T-helper 1 cell treated with Interleukin-12 subunit alpha and Interleukin-12 subunit beta and Interleukin-4 antibody, amounts not matched to agents 30 μg/mL and 1 μg/mL, for 36 hours (primary cell): Measurements from ENCODE around the gene SLC44A2.

Experiments used
- H3K27ac Mint-ChIP-seq: one replicate; pipeline ENCODE4 v1.8.0; 2021; ENCODE audit warnings: mild to moderate bottlenecking, mixed read lengths
- H3K27me3 Mint-ChIP-seq: one replicate; pipeline ENCODE4 v1.8.0; 2021; ENCODE audit warnings: low read depth, mixed read lengths
- H3K36me3 Mint-ChIP-seq: one replicate; pipeline ENCODE4 v1.8.0; 2021; ENCODE audit warnings: low read depth, mixed read lengths
- H3K4me1 Mint-ChIP-seq: one replicate; pipeline ENCODE4 v1.8.0; 2021; ENCODE audit warnings: low read depth, mixed read lengths
- H3K4me3 Mint-ChIP-seq: one replicate; pipeline ENCODE4 v1.8.0; 2021; ENCODE audit warnings: mild to moderate bottlenecking, moderate library complexity, mixed read lengths
- H3K9me3 Mint-ChIP-seq: one replicate; pipeline ENCODE4 v1.8.0; 2021; ENCODE audit warnings: mixed read lengths

The SLC44A2 gene

DNA sequence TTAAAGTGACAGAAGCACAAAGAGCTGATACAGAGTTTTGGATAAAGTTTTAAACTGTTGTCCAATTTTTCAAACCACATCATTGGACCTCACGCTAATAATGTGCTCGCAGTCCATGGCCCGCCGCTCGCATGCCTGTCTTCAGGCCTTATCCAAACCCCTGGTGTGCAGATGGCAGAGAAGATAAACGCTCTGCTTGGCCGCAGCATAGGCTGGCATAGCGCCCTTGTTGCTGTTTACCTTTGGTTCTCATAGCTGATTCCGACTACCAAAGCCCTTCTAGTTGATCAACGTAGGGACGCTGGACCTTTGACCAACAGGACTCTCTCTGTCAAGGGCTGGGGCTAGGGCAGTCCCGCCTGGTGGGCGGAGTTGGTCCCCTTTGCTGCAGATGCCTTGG lies 52.4 kb downstream of the SLC44A2 start:
- Mint-ChIP-seq H3K9me3 (no peaks in the 10 kb centered on the region), H3K27me3 (no peaks in the 10 kb centered on the region), H3K36me3 (peaks cover 40% of the 10 kb centered on the region), H3K4me3 (no peak overlapping the region), H3K27ac (no peak overlapping the region), H3K4me1 (peaks cover 1% of the 10 kb centered on the region)

DNA sequence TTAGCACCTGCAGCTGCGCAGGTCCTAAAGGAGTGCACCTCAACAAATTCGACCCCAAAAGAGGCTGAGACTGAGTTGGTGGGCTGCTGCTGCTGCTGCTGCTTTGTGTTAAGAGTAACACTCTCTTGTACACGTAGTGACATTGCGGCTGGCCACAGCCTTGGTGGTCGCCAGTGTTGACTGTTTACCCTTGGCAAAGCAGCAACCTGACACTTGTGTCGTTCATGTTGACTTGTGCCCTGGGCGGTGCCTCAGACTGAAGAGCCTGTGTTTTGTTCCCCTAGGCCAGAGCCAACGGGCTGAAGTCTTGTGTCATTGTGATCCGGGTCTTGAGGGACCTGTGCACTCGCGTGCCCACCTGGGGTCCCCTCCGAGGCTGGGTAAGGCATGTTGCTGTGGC lies 53.5 kb downstream of the SLC44A2 start:
- Mint-ChIP-seq H3K27ac (no peak overlapping the region), H3K4me1 (peaks cover 1% of the 10 kb centered on the region), H3K9me3 (no peaks in the 10 kb centered on the region), H3K36me3 (peaks cover 35% of the 10 kb centered on the region), H3K27me3 (no peaks in the 10 kb centered on the region), H3K4me3 (no peak overlapping the region)

DNA sequence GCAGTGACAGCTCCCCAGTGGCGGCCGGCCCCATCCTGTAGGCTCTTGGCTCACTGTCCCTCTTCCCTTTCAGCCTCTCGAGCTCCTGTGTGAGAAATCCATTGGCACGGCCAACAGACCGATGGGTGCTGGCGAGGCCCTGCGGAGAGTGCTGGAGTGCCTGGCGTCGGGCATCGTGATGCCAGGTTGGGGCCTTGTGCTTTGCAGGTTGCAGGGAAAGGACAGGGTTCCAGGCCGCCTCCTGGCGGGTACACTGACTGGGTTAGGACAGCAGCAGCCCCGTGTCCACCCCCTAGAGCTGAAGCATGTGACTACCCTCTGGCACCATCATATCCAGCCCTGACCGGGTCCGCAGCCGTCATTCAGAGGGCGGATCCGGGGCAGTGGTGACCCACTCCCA lies 54.4 kb downstream of the SLC44A2 start:
- H3K27me3 Mint-ChIP-seq: no peaks in the 10 kb centered on the region
- peaks cover 34% of the 10 kb centered on the region for H3K36me3 Mint-ChIP-seq
- H3K4me3 Mint-ChIP-seq: no peak overlapping the region
- no peaks in the 10 kb centered on the region for H3K9me3 Mint-ChIP-seq
- no peak overlapping the region for H3K27ac Mint-ChIP-seq
- peaks cover 1% of the 10 kb centered on the region for H3K4me1 Mint-ChIP-seq

DNA sequence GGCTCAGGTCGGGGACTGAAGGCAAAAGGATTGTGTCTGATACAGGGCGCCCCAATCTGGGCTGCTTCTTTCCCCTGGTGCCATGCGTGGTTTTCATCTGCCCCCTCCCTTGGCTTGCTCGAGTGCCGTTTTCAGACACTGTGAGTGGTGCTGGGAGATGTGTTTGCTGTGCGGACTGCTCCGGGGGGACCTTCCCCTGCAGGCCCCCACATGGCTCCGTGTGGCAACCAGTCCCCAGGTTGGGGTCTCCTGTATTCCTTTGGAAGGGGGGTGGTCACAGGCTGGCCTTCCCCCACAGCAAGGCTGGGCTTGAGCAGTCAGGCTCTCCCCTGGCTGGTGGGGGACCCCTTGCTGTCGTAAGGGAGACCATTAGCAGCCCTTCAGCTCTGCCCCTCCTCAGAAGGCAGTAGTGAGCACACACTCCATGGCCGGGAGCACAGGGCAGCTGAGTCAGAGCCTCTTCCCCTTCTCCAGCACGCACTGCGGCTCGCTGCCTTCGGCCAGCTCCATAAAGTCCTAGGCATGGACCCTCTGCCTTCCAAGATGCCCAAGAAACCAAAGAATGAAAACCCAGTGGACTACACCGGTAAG lies 55.3 kb downstream of the SLC44A2 start:
- no peak overlapping the region for H3K4me3 Mint-ChIP-seq
- no peak overlapping the region for H3K27ac Mint-ChIP-seq
- peaks cover 28% of the 10 kb centered on the region for H3K36me3 Mint-ChIP-seq
- no peaks in the 10 kb centered on the region for H3K9me3 Mint-ChIP-seq
- H3K27me3 Mint-ChIP-seq: no peaks in the 10 kb centered on the region
- no peaks in the 10 kb centered on the region for H3K4me1 Mint-ChIP-seq

DNA sequence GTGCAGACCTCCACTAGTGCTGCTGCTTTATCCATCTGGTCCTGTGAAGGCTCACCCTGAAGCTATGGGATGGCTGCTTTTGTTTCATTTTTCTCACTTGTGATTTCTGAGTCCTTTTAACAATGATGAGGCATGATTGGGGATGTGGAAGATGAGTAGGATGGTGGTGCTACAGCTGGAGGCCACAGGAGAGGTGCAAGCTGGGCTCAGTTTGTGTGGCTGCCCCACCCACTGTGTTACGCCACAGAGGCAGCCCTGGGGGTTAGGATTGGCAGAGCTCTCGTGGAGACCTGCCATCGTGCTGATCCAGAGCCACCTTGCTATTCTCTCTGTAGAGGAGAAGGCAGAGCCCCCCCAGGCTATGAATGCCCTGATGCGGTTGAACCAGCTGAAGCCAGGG lies 56.3 kb downstream of the SLC44A2 start:
- H3K27me3 Mint-ChIP-seq: no peaks in the 10 kb centered on the region
- no peaks in the 10 kb centered on the region for H3K4me1 Mint-ChIP-seq
- no peaks in the 10 kb centered on the region for H3K9me3 Mint-ChIP-seq
- no peak overlapping the region for H3K27ac Mint-ChIP-seq
- H3K4me3 Mint-ChIP-seq: no peak overlapping the region
- H3K36me3 Mint-ChIP-seq: peaks cover 28% of the 10 kb centered on the region

DNA sequence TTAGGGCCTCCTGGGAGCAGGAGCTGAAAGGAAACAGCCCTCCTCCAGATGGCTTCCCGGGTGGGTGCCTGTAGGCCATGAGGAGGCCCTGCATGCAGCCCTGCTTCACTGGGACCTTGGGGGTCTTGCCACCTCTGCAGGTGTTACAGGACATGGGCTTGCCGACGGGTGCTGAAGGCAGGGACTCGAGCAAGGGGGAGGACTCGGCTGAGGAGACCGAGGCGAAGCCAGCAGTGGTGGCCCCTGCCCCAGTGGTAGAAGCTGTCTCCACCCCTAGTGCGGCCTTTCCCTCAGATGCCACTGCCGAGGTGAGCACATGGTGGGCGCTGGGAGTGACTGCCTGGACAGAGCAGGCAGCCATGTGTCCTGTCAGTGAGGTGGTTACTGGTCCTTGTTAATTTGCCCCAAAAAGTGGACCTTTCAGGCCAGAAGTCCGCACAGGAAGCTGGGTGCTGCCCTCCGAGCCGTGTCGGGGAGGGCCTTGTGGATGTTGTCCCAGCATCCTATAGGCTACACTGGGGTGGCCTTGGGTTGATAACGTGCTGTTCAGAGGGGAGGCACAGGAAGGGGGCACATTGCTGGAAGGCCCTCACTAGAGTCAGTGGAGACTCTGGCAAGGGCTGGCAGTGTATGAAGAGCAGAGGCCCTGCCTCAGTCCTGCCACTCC lies 57.2 kb downstream of the SLC44A2 start:
- Mint-ChIP-seq H3K4me1 (no peaks in the 10 kb centered on the region), H3K4me3 (no peak overlapping the region), H3K27me3 (no peaks in the 10 kb centered on the region), H3K9me3 (no peaks in the 10 kb centered on the region), H3K36me3 (peaks cover 28% of the 10 kb centered on the region), H3K27ac (no peak overlapping the region)

DNA sequence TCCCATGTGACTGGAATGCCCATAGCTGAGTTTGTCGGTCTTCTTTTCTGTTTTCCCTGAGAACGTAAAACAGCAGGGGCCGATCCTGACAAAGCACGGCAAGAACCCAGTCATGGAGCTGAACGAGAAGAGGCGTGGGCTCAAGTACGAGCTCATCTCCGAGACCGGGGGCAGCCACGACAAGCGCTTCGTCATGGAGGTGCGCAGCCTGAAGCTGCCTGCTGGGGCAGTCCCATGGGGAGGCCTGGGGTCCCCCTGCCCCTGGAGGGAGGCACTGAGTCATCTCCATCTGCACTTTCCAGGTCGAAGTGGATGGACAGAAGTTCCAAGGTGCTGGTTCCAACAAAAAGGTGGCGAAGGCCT lies 57.7 kb downstream of the SLC44A2 start:
- Mint-ChIP-seq H3K27me3 (no peaks in the 10 kb centered on the region), H3K36me3 (peaks cover 28% of the 10 kb centered on the region), H3K27ac (no peak overlapping the region), H3K4me3 (no peak overlapping the region), H3K9me3 (no peaks in the 10 kb centered on the region), H3K4me1 (no peaks in the 10 kb centered on the region)

DNA sequence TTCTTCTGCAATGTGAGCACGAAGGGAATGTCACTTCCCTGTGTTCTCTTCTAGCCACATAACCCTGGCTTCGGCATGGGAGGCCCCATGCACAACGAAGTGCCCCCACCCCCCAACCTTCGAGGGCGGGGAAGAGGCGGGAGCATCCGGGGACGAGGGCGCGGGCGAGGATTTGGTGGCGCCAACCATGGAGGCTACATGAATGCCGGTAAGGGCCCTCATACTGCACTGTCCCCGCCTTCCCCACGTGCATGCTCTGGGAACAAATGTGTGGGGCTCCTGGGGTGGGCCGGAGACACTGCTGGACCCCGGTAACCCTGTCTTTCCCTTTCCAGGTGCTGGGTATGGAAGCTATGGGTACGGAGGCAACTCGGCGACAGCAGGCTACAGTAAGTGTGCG lies 58.2 kb downstream of the SLC44A2 start:
- peaks cover 24% of the 10 kb centered on the region for H3K36me3 Mint-ChIP-seq
- no peak overlapping the region for H3K4me3 Mint-ChIP-seq
- H3K4me1 Mint-ChIP-seq: no peaks in the 10 kb centered on the region
- no peak overlapping the region for H3K27ac Mint-ChIP-seq
- H3K9me3 Mint-ChIP-seq: no peaks in the 10 kb centered on the region
- no peaks in the 10 kb centered on the region for H3K27me3 Mint-ChIP-seq

DNA sequence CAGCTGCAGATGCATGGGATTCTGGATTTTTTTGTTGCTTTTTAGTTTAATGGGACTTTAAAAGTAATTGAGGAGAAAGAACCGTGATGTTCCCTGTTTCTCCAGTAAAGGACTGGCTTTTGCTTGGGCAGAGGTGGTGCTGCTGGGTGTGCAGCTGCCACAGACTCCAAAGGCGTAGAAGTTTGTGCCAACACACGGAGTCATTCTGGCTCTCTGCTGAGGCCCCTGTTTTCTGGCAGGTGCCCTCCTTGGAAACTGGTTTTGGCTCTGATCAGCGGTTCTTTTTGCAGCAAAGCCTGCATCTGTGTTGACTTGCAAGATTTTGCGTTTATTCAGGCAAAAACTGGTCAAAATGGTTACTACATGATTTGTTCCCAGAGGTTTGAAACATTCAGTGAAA lies 59.9 kb downstream of the SLC44A2 start:
- Mint-ChIP-seq H3K4me3 (no peak overlapping the region), H3K4me1 (no peaks in the 10 kb centered on the region), H3K27me3 (no peaks in the 10 kb centered on the region), H3K27ac (no peak overlapping the region), H3K36me3 (peaks cover 30% of the 10 kb centered on the region), H3K9me3 (no peaks in the 10 kb centered on the region)

DNA sequence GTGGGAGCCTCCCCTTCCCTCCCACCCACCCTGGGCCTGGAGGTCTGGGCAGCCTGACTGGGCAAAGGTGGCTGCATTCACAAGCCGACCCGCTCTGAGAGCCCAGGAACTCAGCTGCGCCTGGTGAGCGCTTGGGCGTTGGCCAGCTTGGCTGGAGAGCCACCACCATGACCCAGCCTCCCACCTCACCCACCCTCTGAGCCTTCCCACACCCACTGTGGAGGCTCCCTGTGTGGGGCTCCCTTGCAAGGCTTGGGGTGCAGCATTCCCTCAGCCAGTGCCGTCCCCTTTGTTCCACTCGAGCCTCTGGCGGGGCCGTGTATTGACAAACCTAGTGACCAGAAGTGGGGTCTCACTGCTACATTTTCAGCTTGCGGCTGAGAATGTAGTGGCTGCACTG lies 60.8 kb downstream of the SLC44A2 start:
- H3K27ac Mint-ChIP-seq: no peak overlapping the region
- H3K36me3 Mint-ChIP-seq: peaks cover 29% of the 10 kb centered on the region
- H3K27me3 Mint-ChIP-seq: no peaks in the 10 kb centered on the region
- H3K4me1 Mint-ChIP-seq: no peaks in the 10 kb centered on the region
- H3K9me3 Mint-ChIP-seq: no peaks in the 10 kb centered on the region
- H3K4me3 Mint-ChIP-seq: no peak overlapping the region

DNA sequence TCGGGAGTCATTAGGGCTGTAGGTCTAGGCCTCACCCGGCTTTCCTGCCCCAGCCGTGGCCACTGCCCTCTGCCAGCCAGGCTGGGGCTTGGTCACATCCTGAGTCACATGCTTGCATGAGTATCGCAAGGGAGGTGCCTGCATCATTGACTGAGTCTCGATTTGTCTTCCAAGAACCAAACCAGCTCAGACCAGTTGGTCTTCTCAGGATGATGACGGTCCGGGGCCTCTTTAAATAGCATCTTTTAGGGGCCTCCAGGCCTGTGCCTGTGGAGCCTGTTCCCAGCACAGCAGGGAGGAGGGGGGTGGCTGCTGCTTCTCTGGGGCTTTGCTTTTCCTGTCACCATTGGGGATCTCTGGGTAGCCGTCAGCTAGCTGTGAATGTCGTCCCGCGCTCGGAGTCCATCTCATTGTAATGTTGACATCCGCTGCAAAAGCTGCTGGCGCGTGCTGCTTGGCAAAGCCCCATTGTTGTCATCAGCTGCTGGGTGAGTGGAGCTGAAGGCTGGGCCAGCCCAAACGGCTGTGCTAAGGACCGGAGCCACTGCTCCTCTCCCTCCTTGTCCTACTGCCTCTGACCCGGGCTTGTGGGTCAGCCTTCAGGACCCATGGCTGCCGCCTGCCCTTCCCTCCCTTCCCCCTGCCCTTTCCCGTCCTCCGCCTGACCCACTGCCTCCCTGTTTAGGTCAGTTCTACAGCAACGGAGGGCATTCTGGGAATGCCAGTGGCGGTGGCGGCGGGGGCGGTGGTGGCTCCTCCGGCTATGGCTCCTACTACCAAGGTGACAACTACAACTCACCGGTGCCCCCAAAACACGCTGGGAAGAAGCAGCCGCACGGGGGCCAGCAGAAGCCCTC lies 61.5 kb downstream of the SLC44A2 start:
- H3K4me1 Mint-ChIP-seq: no peaks in the 10 kb centered on the region
- H3K27me3 Mint-ChIP-seq: no peaks in the 10 kb centered on the region
- no peak overlapping the region for H3K4me3 Mint-ChIP-seq
- H3K36me3 Mint-ChIP-seq: peaks cover 27% of the 10 kb centered on the region
- H3K9me3 Mint-ChIP-seq: no peaks in the 10 kb centered on the region
- no peak overlapping the region for H3K27ac Mint-ChIP-seq

DNA sequence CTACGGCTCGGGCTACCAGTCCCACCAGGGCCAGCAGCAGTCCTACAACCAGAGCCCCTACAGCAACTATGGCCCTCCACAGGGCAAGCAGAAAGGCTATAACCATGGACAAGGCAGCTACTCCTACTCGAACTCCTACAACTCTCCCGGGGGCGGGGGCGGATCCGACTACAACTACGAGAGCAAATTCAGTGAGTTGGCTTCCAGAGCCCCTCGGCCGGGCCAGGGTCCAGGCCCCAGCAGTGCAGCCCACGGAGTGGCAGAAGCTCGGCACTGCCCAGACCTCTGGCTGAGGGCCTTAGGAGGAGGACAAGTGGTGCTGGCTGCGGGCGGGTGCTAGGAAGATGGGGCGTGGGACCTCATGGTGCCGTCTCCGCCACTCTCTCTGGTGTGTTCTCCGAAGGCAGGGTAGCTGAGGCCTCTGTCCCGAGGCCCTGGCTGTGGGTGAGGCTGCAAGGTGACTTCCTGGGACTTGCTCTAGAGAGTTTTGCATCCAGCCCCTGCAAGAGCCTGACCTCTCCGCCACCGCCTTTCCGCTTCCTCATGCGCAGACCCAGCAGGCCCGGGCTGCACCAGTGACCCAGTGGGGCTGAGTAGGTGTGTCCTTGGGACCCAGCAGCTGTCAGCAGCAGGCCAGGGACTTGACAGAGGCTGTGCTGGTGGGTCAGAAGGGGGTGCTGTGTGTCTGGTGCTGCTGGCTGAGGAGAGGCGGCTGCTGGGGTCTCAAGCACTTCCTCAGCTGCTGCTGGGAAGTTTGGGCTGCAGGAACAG lies 62.4 kb downstream of the SLC44A2 start:
- H3K27me3 Mint-ChIP-seq: no peaks in the 10 kb centered on the region
- peaks cover 31% of the 10 kb centered on the region for H3K36me3 Mint-ChIP-seq
- no peak overlapping the region for H3K4me3 Mint-ChIP-seq
- no peak overlapping the region for H3K27ac Mint-ChIP-seq
- H3K4me1 Mint-ChIP-seq: peaks cover 2% of the 10 kb centered on the region
- H3K9me3 Mint-ChIP-seq: no peaks in the 10 kb centered on the region

DNA sequence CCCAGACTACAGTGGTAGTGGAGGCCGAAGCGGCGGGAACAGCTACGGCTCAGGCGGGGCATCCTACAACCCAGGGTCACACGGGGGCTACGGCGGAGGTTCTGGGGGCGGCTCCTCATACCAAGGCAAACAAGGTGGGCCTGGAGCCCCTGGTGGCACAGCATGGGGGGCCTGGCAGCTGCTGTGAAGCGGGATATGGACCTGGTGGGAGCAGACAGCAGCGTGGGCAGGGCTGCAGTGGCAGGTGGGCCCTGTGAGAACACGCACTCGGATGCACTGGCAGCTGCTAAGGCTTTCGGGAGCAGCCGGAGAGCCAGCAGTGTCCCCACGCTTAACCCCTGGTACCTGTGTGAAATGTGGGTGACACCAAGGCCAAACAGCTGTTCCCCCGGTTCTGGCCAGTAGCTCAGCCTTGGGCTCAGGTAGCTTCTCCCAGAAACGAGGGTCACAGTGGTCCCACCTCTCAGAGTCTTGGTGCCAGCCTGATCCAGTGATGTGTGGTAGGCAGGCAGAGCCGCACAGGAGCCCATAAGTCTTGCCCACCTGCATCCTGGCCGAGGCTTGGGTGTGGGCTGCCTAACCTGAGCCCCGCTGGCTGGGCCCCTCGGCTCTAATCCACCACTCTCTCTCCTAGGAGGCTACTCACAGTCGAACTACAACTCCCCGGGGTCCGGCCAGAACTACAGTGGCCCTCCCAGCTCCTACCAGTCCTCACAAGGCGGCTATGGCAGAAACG lies 63.4 kb downstream of the SLC44A2 start:
- Mint-ChIP-seq H3K4me1 (peaks cover 2% of the 10 kb centered on the region), H3K27me3 (no peaks in the 10 kb centered on the region), H3K27ac (no peak overlapping the region), H3K36me3 (peaks cover 31% of the 10 kb centered on the region), H3K4me3 (no peak overlapping the region), H3K9me3 (no peaks in the 10 kb centered on the region)

DNA sequence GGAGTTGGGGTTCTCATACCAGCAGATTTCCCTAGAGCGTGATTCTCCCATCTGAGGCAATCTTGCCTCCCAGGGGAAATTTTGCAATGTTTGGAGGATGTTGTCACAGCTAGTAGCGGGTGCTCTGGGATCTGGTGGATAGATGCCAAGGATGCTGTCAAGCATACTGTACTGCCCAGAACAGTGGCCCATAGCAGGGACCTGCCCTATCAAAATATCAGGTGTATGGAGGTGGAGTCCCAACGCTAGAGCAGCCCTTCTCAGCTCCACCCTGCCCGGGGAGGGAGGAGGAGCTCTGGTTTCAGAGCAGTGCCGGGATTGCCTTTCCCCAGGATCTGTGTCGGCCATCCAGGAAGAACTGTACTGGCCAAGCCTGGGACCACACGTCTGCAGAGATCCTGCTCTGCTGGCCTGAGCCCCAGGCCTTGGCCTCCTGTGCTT lies 65.0 kb downstream of the SLC44A2 start:
- Mint-ChIP-seq H3K4me3 (no peak overlapping the region), H3K9me3 (no peaks in the 10 kb centered on the region), H3K4me1 (peaks cover 8% of the 10 kb centered on the region), H3K27me3 (peaks cover under 1% of the 10 kb centered on the region), H3K36me3 (peaks cover 31% of the 10 kb centered on the region), H3K27ac (peak overlapping the region; percentile 31)
